K562 (cell line): ENCODE results near the gene CAMKV. TPM values are rescaled to one million over a fixed set of nuclear protein-coding genes. Genes with fewer than 3 reads are reported as not detected.

Source experiments
- ATAC-seq: fragments of 200-7000 bp; cut with Tn5 transposase; 3 replicates; pipeline ENCODE4 v1.9.1; 2020; ENCODE audit warnings: moderate library complexity
- BruUV-seq: library from RNA; stranded (reverse); fragments of 400-500 nt; replicated peaks from 2 replicates; lab custom pipeline; 2021; lab: Mats Ljungman, UMichigan
- CTCF ChIA-PET: fragments of 300-600 bp; formaldehyde crosslinking; extraction: SDS; loops from one replicate; lab custom pipeline; 2021; ENCODE audit warnings: low intra/inter-chr PET ratio; lab: Yijun Ruan, JAX
- POLR2A ChIA-PET: fragments of 300-600, 350-650 bp; sonication (Branson Sonifier 250); formaldehyde crosslinking; extraction: SDS; loops from one replicate; lab custom pipeline; 2021; ENCODE audit warnings: antibody characterized with exemption, inconsistent platforms; lab: Yijun Ruan, JAX
- DNase-seq, 4 experiments: peaks; one replicate each; pipeline versions ENCODE4 v3.0.0 to v3.0.0-alpha.2; 2011 to 2018; ENCODE audit warnings: low spot score in 3 of 4, mixed read lengths in 3 of 4; ENCODE audit errors: extremely low read depth in 1 of 4
- FAIRE-seq: peaks from 2 replicates; lab custom pipeline; 2011; peaks lifted over from hg19 to GRCh38; lab: Jason Lieb, UNC
- H2AFZ ChIP-seq: 2 replicates; pipeline ENCODE4 v1.6.0; 2011; ENCODE audit warnings: low read depth, low read length, control low read depth, inconsistent platforms
- H3K27ac ChIP-seq: fragments of 200-600 bp; 3 replicates; pipeline ENCODE4 v1.8.0; 2011; ENCODE audit warnings: low read depth, mild to moderate bottlenecking, control low read depth, inconsistent platforms, low read length, moderate library complexity, mixed read lengths; ENCODE audit errors: extremely low read depth
- H3K27me3 ChIP-seq, 2 experiments: fragments of 300-600 bp in 1 of 2; 2 replicates in 1 of 2; 3 replicates in 1 of 2; pipeline versions ENCODE4 v1.6.0 to v1.8.0; 2011; ENCODE audit warnings: inconsistent platforms in 2 of 2, low read length in 2 of 2, mild to moderate bottlenecking in 1 of 2, mixed read lengths in 1 of 2, moderate library complexity in 1 of 2; ENCODE audit not compliant: control insufficient read depth in 2 of 2, insufficient read depth in 2 of 2
- H3K36me3 ChIP-seq: fragments of 300-600 bp; 3 replicates; pipeline ENCODE4 v1.8.0; 2011; ENCODE audit warnings: mild to moderate bottlenecking, low read length, inconsistent platforms; ENCODE audit not compliant: control insufficient read depth, insufficient read depth
- H3K4me1 ChIP-seq, 2 experiments: fragments of 200-600 bp in 1 of 2; replicated peaks in 1 of 2; 2 replicates in 1 of 2; 3 replicates in 1 of 2; pipeline versions ENCODE4 v1.5.1 to v1.8.0; 2011; ENCODE audit warnings: inconsistent platforms in 2 of 2, low read length in 2 of 2, mild to moderate bottlenecking in 1 of 2, mixed read lengths in 1 of 2, moderate library complexity in 1 of 2; ENCODE audit not compliant: control insufficient read depth in 2 of 2, insufficient read depth in 2 of 2
- H3K4me2 ChIP-seq: 2 replicates; pipeline ENCODE4 v1.6.1; 2011; ENCODE audit warnings: low read length, control low read depth, inconsistent platforms, mixed read lengths; ENCODE audit not compliant: insufficient read depth
- H3K4me3 ChIP-seq: fragments of 200-600 bp; sonication (generic), shearing (Covaris generic); 2 replicates; pipeline ENCODE4 v1.5.1; 2016; ENCODE audit warnings: control low read depth, inconsistent platforms
- H3K79me2 ChIP-seq: fragments of 200-600 bp; 3 replicates; pipeline ENCODE4 v1.8.0; 2011; ENCODE audit warnings: low read length, inconsistent platforms; ENCODE audit not compliant: control insufficient read depth, insufficient read depth
- H3K9ac ChIP-seq, 2 experiments: 2 replicates each; pipeline versions ENCODE4 v1.6.0 to v1.6.1; 2011; ENCODE audit warnings: low read depth in 2 of 2, low read length in 2 of 2, control low read depth in 1 of 2, inconsistent platforms in 1 of 2, mild to moderate bottlenecking in 1 of 2, mixed read lengths in 1 of 2; ENCODE audit not compliant: insufficient read depth in 1 of 2
- H3K9me1 ChIP-seq: one replicate; pipeline ENCODE4 v1.6.0; 2011; ENCODE audit warnings: inconsistent platforms, mild to moderate bottlenecking, low read length, moderate library complexity; ENCODE audit not compliant: control insufficient read depth, insufficient read depth
- H3K9me3 ChIP-seq: replicated peaks from 2 replicates; pipeline ENCODE4 v1.5.1; 2011; ENCODE audit warnings: low read depth, low read length, inconsistent platforms; ENCODE audit not compliant: control insufficient read depth, insufficient read depth
- H4K20me1 ChIP-seq: replicated peaks from 2 replicates; pipeline ENCODE4 v1.6.1; 2011; ENCODE audit warnings: low read length, inconsistent platforms, mixed read lengths; ENCODE audit not compliant: control insufficient read depth, insufficient read depth
- CAMTA2 ChIP-seq: fragments of 250-450 bp; sonication (Bioruptor Pico); conservative IDR thresholded peaks from 2 replicates; pipeline ENCODE4 v1.5.1; 2022
- ERF ChIP-seq: fragments of 450-650 bp; formaldehyde crosslinking; IDR thresholded peaks from 2 replicates; pipeline ENCODE4 v1.4.0; 2020; ENCODE audit warnings: mild to moderate bottlenecking, mixed read lengths
- FOXM1 ChIP-seq, 2 experiments: fragments of 450-650 bp in 1 of 2; sonication (generic) in 1 of 2; formaldehyde crosslinking in 1 of 2; IDR thresholded peaks; 2 replicates each; pipeline versions ENCODE4 v1.6.1 to v1.9.0; 2017 to 2022; ENCODE audit warnings: low read depth in 2 of 2, mild to moderate bottlenecking in 2 of 2, missing genetic modification reagents in 1 of 2, moderate library complexity in 1 of 2
- IFI16 ChIP-seq: fragments of 250-450 bp; sonication (Bioruptor Pico); IDR thresholded peaks from 2 replicates; pipeline ENCODE4 v2.1.2; 2022; ENCODE audit warnings: mild to moderate bottlenecking, inconsistent platforms
- KAT2B ChIP-seq: IDR thresholded peaks from one replicate; pipeline ENCODE4 v1.6.1; 2012; ENCODE audit warnings: low read depth, mild to moderate bottlenecking, control low read depth, inconsistent platforms, low read length, moderate library complexity
- NCOA6 ChIP-seq: fragments of 450-650 bp; IDR thresholded peaks from 2 replicates; pipeline ENCODE4 v1.6.1; 2017; ENCODE audit warnings: mild to moderate bottlenecking
- NCOR1 ChIP-seq: fragments of 450-650 bp; IDR thresholded peaks from 2 replicates; pipeline ENCODE4 v1.6.1; 2016; ENCODE audit warnings: mild to moderate bottlenecking, moderate library complexity
- NRF1 ChIP-seq, 2 experiments: fragments of 450-650 bp; IDR thresholded peaks in 1 of 2; conservative IDR thresholded peaks in 1 of 2; 2 replicates each; pipeline ENCODE4 v1.6.1; 2014; ENCODE audit warnings: mild to moderate bottlenecking in 2 of 2
- RBFOX2 ChIP-seq: fragments of 200-400 bp; formaldehyde crosslinking; IDR thresholded peaks from 2 replicates; pipeline ENCODE4 v1.6.1; 2017; ENCODE audit warnings: low read depth, mild to moderate bottlenecking, low read length, moderate library complexity
- RFX5 ChIP-seq: IDR thresholded peaks from 2 replicates; pipeline ENCODE4 v1.6.1; 2011; ENCODE audit warnings: low read depth, mild to moderate bottlenecking, improper control_type of control experiment, low read length
- RFX7 ChIP-seq: fragments of 250-450 bp; sonication (Bioruptor Pico); IDR thresholded peaks from 2 replicates; pipeline ENCODE4 v1.5.1; 2021; ENCODE audit warnings: mild to moderate bottlenecking
- XRCC3 ChIP-seq: fragments of 450-650 bp; IDR thresholded peaks from 2 replicates; pipeline ENCODE4 v1.6.1; 2017; ENCODE audit warnings: mild to moderate bottlenecking, moderate library complexity
- ZC3H4 ChIP-seq: sonication (generic); formaldehyde crosslinking; IDR thresholded peaks from 2 replicates; pipeline ENCODE4 v1.9.0; 2021; ENCODE audit warnings: missing genetic modification reagents, borderline replicate concordance
- ZNF224 ChIP-seq: sonication (generic); formaldehyde crosslinking; IDR thresholded peaks from 2 replicates; pipeline ENCODE4 v1.8.0; 2022; ENCODE audit warnings: mild to moderate bottlenecking, missing genetic modification reagents
- ZNF75A ChIP-seq: fragments of 450-650 bp; formaldehyde crosslinking; IDR thresholded peaks from 2 replicates; pipeline ENCODE4 v1.4.0; 2020; ENCODE audit warnings: mild to moderate bottlenecking
- WGBS: fragments of 100-300 bp; shearing (Covaris generic); methylation state at CpG from one replicate; pipeline ENCODE4 v1.1.6; 2016; ENCODE audit warnings: low coverage, mixed read lengths; ENCODE audit not compliant: insufficient coverage; ENCODE audit errors: missing lambda C conversion rate; 5-methylcytosine and 5-hydroxymethylcytosine counted together
- in situ Hi-C: fragments of 300-500 bp; cut with MboI; formaldehyde crosslinking; loops from 4 replicates; pipeline ENCODE4 v1.15.0; 2018; ENCODE audit warnings: inconsistent platforms, mixed read lengths
- intact Hi-C: fragments of 100-400 bp; cut with micrococcal nuclease; formaldehyde crosslinking; loops from 2 replicates; pipeline ENCODE4 v1.14.2; 2022
- polyA plus RNA-seq, 8 experiments: library from polyadenylated mRNA; depleted of rRNA in 4 of 8; stranded (reverse) in 5 of 8; unstranded in 3 of 8; fragments of >200 nt; fragmentation: Nextera tagmentation in 2 of 8; fragmentation: Illumina TruSeq in 1 of 8; extraction: Ambion mirVana in 2 of 8; extraction: Trizol in 1 of 8; gene quantifications; 2 replicates each; pipeline versions ENCODE4 v1.2.1 to v1.2.3, GENCODE V29; 2011 to 2014; ENCODE audit warnings: inconsistent platforms in 1 of 8, missing spikeins in 1 of 8
- total RNA-seq, 7 experiments: library from RNA; depleted of rRNA in 6 of 7; stranded (reverse); fragments of >200 nt in 6 of 7; fragmentation: Illumina TruSeq in 2 of 7; extraction: Trizol in 2 of 7; gene quantifications; 2 replicates each; pipeline versions ENCODE4 v1.2.1 to v1.2.3, GENCODE V29; 2011 to 2021; ENCODE audit warnings: low replicate concordance in 1 of 7
- TF ChIP-seq, protein P1 (sequence below): sonication (generic); formaldehyde crosslinking; IDR thresholded peaks from 2 replicates; pipeline ENCODE4 v1.8.1; 2023; ENCODE audit warnings: mild to moderate bottlenecking, missing genetic modification reagents
- TF ChIP-seq, protein P2 (sequence below): fragments of 250-450 bp; sonication (Bioruptor Pico); IDR thresholded peaks from 2 replicates; pipeline ENCODE4 v1.8.0; 2022; ENCODE audit warnings: moderate library complexity, mild to moderate bottlenecking, inconsistent platforms
- TF ChIP-seq, protein P3 (sequence below): fragments of 450-650 bp; formaldehyde crosslinking; IDR thresholded peaks from 2 replicates; pipeline ENCODE4 v1.4.0; 2020; ENCODE audit warnings: mild to moderate bottlenecking, moderate library complexity
- TF ChIP-seq, protein P4 (sequence below): sonication (generic); formaldehyde crosslinking; IDR thresholded peaks from 2 replicates; pipeline ENCODE4 v1.5.0; 2020; ENCODE audit warnings: missing genetic modification reagents

The CAMKV gene
- total and polyA plus RNA-seq, 9 of the 15 experiments (the other 6 are each of a cell fraction or from before 2014, with no cell fraction given): 0.08 to 2.7 (median 0.79) TPM

DNA sequence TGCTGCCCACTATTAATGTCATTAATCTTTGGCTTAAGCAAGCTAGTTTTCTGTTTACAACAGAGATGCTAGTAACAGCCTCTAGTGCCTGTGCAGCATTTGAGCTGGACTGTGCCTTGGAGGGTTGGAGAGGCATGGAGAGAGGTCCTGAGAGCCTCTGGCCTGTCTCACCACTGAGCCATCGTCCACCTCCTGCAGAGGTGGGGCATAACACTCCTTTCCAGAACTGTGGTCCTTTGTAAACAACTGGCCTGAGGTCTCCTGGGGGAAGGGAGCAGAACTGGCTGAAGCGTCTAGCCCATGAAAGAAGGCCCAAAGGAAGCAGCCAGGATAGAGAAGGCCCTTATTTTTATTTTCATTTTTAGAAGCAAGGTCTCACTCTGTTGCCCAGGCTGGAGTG lies 10.0 kb upstream of the CAMKV start:
- no peak for ATAC-seq
- TF ChIP-seq IFI16 (CRISPR knock-in tag) (no peak), ZNF75A (no peak), FOXM1 (IDR thresholded peaks at IDR 0.05; ENCODE audit: low read depth) (no peak), FOXM1 (CRISPR knock-in tag; IDR thresholded peaks at IDR 0.05; ENCODE audit: low read depth) (no peak), CAMTA2 (no peak), RFX7 (no peak), ZNF224 (CRISPR knock-in tag) (no peak), ZC3H4 (no peak), RFX5 (no peak), NCOR1 (no peak), RBFOX2 (no peak), ERF (CRISPR knock-in tag) (no peak), NRF1 (conservative IDR thresholded peaks at IDR 0.05 in 1 of 2, IDR thresholded peaks at IDR 0.05 in 1 of 2) (no peak), NCOA6 (no peak), XRCC3 (no peak), KAT2B (no peak)
- TF ChIP-seq, protein P1, sequence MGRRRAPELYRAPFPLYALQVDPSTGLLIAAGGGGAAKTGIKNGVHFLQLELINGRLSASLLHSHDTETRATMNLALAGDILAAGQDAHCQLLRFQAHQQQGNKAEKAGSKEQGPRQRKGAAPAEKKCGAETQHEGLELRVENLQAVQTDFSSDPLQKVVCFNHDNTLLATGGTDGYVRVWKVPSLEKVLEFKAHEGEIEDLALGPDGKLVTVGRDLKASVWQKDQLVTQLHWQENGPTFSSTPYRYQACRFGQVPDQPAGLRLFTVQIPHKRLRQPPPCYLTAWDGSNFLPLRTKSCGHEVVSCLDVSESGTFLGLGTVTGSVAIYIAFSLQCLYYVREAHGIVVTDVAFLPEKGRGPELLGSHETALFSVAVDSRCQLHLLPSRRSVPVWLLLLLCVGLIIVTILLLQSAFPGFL (CRISPR knock-in tag): no peak
- TF ChIP-seq, protein P2, sequence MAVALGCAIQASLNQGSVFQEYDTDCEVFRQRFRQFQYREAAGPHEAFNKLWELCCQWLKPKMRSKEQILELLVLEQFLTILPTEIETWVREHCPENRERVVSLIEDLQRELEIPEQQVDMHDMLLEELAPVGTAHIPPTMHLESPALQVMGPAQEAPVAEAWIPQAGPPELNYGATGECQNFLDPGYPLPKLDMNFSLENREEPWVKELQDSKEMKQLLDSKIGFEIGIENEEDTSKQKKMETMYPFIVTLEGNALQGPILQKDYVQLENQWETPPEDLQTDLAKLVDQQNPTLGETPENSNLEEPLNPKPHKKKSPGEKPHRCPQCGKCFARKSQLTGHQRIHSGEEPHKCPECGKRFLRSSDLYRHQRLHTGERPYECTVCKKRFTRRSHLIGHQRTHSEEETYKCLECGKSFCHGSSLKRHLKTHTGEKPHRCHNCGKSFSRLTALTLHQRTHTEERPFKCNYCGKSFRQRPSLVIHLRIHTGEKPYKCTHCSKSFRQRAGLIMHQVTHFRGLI (CRISPR knock-in tag): no peak
- TF ChIP-seq, protein P3, sequence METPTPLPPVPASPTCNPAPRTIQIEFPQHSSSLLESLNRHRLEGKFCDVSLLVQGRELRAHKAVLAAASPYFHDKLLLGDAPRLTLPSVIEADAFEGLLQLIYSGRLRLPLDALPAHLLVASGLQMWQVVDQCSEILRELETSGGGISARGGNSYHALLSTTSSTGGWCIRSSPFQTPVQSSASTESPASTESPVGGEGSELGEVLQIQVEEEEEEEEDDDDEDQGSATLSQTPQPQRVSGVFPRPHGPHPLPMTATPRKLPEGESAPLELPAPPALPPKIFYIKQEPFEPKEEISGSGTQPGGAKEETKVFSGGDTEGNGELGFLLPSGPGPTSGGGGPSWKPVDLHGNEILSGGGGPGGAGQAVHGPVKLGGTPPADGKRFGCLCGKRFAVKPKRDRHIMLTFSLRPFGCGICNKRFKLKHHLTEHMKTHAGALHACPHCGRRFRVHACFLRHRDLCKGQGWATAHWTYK (CRISPR knock-in tag): no peak
- TF ChIP-seq, protein P4, sequence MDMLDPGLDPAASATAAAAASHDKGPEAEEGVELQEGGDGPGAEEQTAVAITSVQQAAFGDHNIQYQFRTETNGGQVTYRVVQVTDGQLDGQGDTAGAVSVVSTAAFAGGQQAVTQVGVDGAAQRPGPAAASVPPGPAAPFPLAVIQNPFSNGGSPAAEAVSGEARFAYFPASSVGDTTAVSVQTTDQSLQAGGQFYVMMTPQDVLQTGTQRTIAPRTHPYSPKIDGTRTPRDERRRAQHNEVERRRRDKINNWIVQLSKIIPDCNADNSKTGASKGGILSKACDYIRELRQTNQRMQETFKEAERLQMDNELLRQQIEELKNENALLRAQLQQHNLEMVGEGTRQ (CRISPR knock-in tag): no peak
- 39% methylated on average over 2 of the region's 2 CpGs for WGBS
- no peaks in the 10 kb centered on the region for H3K36me3 ChIP-seq
- no peaks in the 10 kb centered on the region for H4K20me1 ChIP-seq
- ChIA-PET POLR2A (no interaction called here), CTCF (no interaction called here)
- H3K79me2 ChIP-seq: no peaks in the 10 kb centered on the region
- H3K9me3 ChIP-seq: no peaks in the 10 kb centered on the region
- no peaks in the 10 kb centered on the region for H3K9me1 ChIP-seq
- no peaks in the 10 kb centered on the region; a peak in 1 of 5 replicates for H3K27me3 ChIP-seq
- no peak overlapping the region for H3K4me3 ChIP-seq
- H3K27ac ChIP-seq: no peak overlapping the region
- no TSS peak for BruUV-seq
- peaks cover 11 to 14% of the 10 kb centered on the region in 2 experiments; a peak in 4 of 5 replicates for H3K4me1 ChIP-seq
- no peak for DNase-seq
- intact Hi-C loops: no loop called here
- no peak overlapping the region for H3K4me2 ChIP-seq
- in situ Hi-C loops: no loop called here
- no peak overlapping the region for H2AFZ ChIP-seq
- FAIRE-seq: no peak
- no peak overlapping the region for H3K9ac ChIP-seq
